Measurements from ENCODE around the gene INHBE.

INHBE gene

DNA sequence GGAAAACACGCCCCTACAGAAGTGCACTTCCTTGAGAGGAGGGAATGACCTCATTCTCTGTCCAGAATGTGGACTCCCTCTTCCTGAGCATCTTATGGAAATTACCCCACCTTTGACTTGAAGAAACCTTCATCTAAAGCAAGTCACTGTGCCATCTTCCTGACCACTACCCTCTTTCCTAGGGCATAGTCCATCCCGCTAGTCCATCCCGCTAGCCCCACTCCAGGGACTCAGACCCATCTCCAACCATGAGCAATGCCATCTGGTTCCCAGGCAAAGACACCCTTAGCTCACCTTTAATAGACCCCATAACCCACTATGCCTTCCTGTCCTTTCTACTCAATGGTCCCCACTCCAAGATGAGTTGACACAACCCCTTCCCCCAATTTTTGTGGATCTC lies 5.0 kb upstream of the INHBE start:
- H3F3A ChIP-seq (ENCODE audit: insufficient read depth, low read length): no peaks in the 10 kb centered on the region
- no peaks in the 10 kb centered on the region for H3K27me3 ChIP-seq (ENCODE audit: insufficient read depth, low read length)
- TF ChIP-seq, protein P1, sequence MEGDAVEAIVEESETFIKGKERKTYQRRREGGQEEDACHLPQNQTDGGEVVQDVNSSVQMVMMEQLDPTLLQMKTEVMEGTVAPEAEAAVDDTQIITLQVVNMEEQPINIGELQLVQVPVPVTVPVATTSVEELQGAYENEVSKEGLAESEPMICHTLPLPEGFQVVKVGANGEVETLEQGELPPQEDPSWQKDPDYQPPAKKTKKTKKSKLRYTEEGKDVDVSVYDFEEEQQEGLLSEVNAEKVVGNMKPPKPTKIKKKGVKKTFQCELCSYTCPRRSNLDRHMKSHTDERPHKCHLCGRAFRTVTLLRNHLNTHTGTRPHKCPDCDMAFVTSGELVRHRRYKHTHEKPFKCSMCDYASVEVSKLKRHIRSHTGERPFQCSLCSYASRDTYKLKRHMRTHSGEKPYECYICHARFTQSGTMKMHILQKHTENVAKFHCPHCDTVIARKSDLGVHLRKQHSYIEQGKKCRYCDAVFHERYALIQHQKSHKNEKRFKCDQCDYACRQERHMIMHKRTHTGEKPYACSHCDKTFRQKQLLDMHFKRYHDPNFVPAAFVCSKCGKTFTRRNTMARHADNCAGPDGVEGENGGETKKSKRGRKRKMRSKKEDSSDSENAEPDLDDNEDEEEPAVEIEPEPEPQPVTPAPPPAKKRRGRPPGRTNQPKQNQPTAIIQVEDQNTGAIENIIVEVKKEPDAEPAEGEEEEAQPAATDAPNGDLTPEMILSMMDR (IDR thresholded peaks at IDR 0.05; ENCODE audit: low read length): no peak
- TF ChIP-seq EZH2 (IDR thresholded peaks at IDR 0.05; ENCODE audit: borderline replicate concordance, low read length): no peak
- no peaks in the 10 kb centered on the region for H3K9me2 ChIP-seq (ENCODE audit: low read depth, low read length)
- no peak overlapping the region for H2AFZ ChIP-seq (ENCODE audit: low read length)
- no peak overlapping the region for H3K4me2 ChIP-seq (ENCODE audit: low read length)
- no peak overlapping the region for H3K27ac ChIP-seq (ENCODE audit: low read depth, low read length, poor library complexity, severe bottlenecking)
- H3K36me3 ChIP-seq (ENCODE audit: insufficient read depth, low read length): no peaks in the 10 kb centered on the region
- no peaks in the 10 kb centered on the region for H3K4me1 ChIP-seq (ENCODE audit: insufficient read depth, low read length, severe bottlenecking)
- H3K79me2 ChIP-seq (ENCODE audit: insufficient read depth, low read length): no peaks in the 10 kb centered on the region
- no peaks in the 10 kb centered on the region for H4K20me1 ChIP-seq (ENCODE audit: insufficient read depth, low read length)
- no peak overlapping the region for H3K9ac ChIP-seq (ENCODE audit: low read length)
- no peak overlapping the region for H3K4me3 ChIP-seq (ENCODE audit: low read depth, low read length, poor library complexity, severe bottlenecking)
- no peaks in the 10 kb centered on the region for H3K9me3 ChIP-seq (ENCODE audit: low read length)

DNA sequence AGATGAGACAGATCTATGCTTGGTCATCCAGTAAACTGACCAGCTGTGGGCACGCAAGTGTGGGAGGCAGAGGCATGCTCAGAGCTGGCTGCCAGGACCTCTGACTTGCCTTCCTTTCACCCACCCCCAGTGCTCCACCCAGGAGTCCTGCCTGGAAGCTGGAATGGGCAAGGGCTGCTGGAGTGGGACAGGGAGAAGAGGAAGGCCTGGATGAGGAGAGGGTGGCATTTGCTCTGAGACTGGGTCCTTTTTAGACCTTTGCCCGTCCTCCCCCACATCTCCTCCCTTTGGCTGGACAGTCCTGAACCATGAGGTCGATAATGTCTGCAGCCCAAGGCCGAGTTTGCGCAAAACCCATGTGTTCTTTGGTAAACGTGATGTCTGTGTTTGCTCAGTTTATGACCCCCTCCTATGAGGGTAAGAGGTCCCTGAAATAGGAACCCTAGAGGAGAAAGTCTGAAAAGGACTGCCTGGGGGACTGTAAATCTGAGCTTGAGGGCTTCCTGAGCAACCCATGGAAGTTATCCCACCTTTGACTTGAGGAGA lies 3.8 kb upstream of the INHBE start:
- no peak overlapping the region for H3K4me3 ChIP-seq (ENCODE audit: low read depth, low read length, poor library complexity, severe bottlenecking)
- no peaks in the 10 kb centered on the region for H3K36me3 ChIP-seq (ENCODE audit: insufficient read depth, low read length)
- H3K4me2 ChIP-seq (ENCODE audit: low read length): no peak overlapping the region
- H4K20me1 ChIP-seq (ENCODE audit: insufficient read depth, low read length): no peaks in the 10 kb centered on the region
- no peaks in the 10 kb centered on the region for H3K79me2 ChIP-seq (ENCODE audit: insufficient read depth, low read length)
- no peak overlapping the region for H3K27ac ChIP-seq (ENCODE audit: low read depth, low read length, poor library complexity, severe bottlenecking)
- H3K4me1 ChIP-seq (ENCODE audit: insufficient read depth, low read length, severe bottlenecking): peaks cover 9% of the 10 kb centered on the region
- no peak overlapping the region for H3K9ac ChIP-seq (ENCODE audit: low read length)
- H3K9me3 ChIP-seq (ENCODE audit: low read length): no peaks in the 10 kb centered on the region
- no peaks in the 10 kb centered on the region for H3F3A ChIP-seq (ENCODE audit: insufficient read depth, low read length)
- H3K9me2 ChIP-seq (ENCODE audit: low read depth, low read length): no peaks in the 10 kb centered on the region
- TF ChIP-seq EZH2 (IDR thresholded peaks at IDR 0.05; ENCODE audit: borderline replicate concordance, low read length): no peak
- TF ChIP-seq, protein P1 (IDR thresholded peaks at IDR 0.05; ENCODE audit: low read length): no peak
- no peak overlapping the region for H2AFZ ChIP-seq (ENCODE audit: low read length)
- no peaks in the 10 kb centered on the region for H3K27me3 ChIP-seq (ENCODE audit: insufficient read depth, low read length)

DNA sequence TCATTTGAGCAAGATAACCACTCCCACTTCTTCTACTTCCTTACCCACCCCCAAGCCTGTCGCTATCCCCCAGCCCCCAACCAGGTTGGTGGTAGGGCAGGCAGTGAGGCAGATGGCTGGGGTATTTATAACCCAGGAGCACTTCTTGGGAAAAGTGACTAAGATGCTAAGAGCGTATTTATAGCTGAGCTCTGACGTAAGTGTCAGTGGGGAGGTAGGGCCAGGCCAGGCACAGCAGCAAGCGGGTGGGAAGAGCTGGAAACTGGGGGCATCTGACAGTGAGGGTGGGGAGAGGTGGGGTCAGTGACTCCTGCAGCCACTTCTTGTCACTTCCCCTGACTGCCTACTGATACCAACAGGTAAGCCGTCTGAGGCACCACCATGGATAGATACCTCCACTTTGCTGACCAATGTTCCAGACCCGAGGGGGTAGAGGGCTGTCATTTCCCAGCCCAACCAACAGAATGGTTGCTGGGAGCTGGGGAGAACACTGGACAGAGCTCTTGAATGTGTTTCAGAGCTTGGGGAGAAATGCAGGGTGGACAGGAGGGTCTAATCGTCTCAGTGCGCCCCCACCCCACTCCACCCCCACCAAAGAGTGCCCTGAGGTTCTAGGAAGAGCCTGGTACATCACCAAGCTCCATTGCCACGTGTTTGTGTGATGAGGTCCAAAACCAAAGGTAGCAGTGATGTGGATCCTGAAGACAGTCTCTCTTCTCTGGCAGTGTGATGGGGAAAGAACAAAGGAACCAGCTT lies 2.7 kb upstream of the INHBE start:
- no peaks in the 10 kb centered on the region for H3F3A ChIP-seq (ENCODE audit: insufficient read depth, low read length)
- H3K9me2 ChIP-seq (ENCODE audit: low read depth, low read length): no peaks in the 10 kb centered on the region
- TF ChIP-seq EZH2 (IDR thresholded peaks at IDR 0.05; ENCODE audit: borderline replicate concordance, low read length): no peak
- TF ChIP-seq, protein P1 (IDR thresholded peaks at IDR 0.05; ENCODE audit: low read length): no peak
- H3K9me3 ChIP-seq (ENCODE audit: low read length): no peaks in the 10 kb centered on the region
- peaks cover 10% of the 10 kb centered on the region for H3K4me1 ChIP-seq (ENCODE audit: insufficient read depth, low read length, severe bottlenecking)
- no peak overlapping the region for H3K27ac ChIP-seq (ENCODE audit: low read depth, low read length, poor library complexity, severe bottlenecking)
- no peaks in the 10 kb centered on the region for H4K20me1 ChIP-seq (ENCODE audit: insufficient read depth, low read length)
- no peak overlapping the region for H3K4me2 ChIP-seq (ENCODE audit: low read length)
- H3K9ac ChIP-seq (ENCODE audit: low read length): no peak overlapping the region
- no peak overlapping the region for H3K4me3 ChIP-seq (ENCODE audit: low read depth, low read length, poor library complexity, severe bottlenecking)
- no peaks in the 10 kb centered on the region for H3K79me2 ChIP-seq (ENCODE audit: insufficient read depth, low read length)
- no peaks in the 10 kb centered on the region for H3K27me3 ChIP-seq (ENCODE audit: insufficient read depth, low read length)
- no peak overlapping the region for H2AFZ ChIP-seq (ENCODE audit: low read length)
- H3K36me3 ChIP-seq (ENCODE audit: insufficient read depth, low read length): no peaks in the 10 kb centered on the region
